NCI-H524 (cell line): ENCODE measurements around the gene AGAP5.

Experiments
- DNase-seq, 2 experiments: peaks; one replicate each; lab custom pipeline; 2025; lab: John Stamatoyannopoulos, UW

Gene AGAP5

DNA sequence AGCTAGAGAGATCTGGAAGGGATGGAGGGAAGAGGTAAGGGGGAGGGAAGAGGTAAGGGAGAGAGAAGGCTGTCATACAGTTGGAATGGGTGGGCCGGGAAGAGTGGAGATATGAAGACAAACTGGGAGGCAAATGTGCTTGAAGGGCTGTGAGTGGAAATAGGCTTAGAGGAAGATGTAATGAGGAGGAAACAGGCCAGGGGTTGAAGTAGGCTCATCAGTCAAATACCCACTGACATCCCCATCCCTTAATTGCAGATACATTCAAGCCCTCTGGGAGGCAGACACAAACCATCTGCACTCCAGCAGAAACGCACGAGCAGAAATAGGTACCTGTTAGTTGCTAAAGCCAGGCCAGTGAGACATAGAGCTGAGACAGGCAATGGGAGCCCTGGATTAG is 44.2 kb downstream of the AGAP5 start:
- DNase-seq = peak in 1 of 2 experiments; percentile 36

- no peak for DNase-seq
Measured at GRCh38 chr10:73653195-73653594, 44.7 kb downstream of the AGAP5 start.

GRCh38 chr10:73650537-73651331 is 47.2 kb downstream of the AGAP5 start:
- DNase-seq = no peak

DNA sequence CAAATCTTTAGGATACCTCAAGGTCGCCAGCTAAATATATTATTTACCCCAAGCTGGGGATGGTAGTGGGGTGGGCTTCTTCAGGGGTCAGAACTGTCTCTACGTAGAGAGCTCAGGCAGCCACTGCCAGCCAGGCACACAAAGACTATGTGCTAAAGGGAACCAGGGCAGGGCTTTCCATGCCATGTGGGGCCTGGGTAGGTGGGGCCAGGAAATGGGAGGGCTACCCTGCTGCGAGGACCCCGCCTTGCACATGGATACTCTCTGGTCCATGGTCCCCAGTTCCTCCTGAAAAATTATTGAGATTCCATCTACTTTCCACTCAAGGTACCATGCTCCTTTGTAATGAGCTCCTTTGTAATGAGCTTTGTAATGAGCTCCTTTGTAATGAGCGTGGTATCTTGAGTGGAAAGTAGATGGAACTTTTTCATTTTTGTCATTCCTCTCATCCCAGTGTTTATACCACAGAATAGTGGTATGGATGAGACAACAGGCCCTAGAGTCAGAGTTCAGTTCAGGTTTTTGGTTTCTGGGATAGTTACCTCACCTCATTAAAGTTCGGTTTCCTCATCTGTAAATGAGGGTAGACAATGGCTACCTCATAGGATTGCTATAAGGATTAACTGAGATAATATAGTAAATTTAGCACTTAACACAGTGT is 47.9 kb downstream of the AGAP5 start:
- DNase-seq = no peak

DNA sequence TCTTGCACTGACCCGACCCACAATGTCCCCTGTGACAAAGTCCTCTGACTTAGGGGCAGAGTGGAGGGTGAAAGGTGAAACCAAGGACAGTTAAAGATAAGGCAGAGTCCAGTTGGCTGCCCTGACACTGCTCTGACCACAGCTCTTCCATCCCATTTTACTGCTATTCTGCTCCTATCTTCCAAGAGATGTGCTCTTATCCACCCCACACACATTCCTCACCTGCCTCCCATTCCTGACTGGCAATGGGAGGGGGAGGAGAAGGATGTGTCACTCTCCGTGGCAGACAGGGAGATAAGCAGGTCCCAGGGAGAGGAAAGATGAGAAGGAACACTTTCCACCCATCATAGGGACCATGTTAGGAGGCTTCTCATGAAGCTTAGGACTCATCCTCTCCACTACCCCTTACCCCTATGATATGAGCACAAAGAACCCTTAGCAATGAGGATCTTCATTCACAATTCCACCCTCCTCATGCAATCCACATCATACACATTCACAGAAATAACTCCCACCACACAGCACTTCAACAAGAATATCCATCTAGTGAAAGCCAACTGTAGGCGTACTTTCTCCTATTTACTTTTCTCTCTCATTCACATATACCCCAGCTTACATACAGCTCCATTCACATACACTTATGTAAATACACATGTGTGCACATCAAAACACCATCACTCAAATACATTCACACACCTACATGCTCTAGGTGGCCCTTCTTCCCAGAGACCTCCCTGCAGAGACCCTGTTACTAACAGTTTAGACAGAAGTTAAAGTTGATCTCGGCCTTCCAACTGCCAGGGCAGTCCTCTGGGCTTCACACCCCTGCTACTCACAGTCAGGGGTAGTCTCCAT is 48.7 kb downstream of the AGAP5 start:
- DNase-seq = no peak

DNA sequence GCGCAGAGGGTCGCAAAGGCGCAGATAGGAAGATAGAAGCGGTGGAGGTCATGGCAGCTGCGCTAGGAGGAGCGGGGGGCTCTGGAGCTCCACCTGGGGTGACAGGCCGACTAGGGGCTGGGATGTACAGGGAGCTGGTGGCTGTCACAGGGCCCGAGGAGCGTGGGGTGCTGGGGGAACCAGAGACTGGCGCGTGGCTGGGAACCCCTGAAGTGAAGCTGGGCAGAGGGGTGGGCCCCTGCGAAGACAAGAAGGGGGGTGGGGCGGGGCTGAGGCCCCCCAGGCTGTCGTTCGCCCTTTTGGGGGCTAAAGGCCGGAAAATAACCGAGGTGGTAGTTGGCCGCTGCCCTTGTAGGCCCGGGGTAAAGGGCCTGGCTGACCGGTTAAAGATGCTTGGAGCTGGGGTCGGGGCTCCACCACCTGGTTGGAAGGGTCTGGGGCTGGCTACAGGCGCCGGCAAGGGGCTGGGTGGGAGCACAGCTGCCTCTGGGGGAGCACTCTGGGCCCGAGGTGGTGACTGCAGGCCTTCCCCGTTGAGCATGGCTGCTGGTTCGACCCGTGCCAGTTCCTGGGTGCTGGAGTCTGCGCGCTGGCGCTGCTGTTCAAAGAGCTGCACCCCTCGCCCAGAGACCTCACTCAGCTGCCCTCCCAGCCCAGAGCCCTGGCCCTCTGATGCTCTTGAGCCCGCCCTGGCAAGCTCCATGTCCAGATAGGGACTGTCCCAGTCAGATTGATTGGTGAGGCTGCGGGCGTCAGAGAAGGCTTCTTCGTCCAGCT is 49.8 kb downstream of the AGAP5 start:
- no peak for DNase-seq

GRCh38 chr10:73647211-73647874 is 50.6 kb downstream of the AGAP5 start:
- DNase-seq = peak; percentile 45 to 77

GRCh38 chr10:73646598-73647041 is 51.3 kb downstream of the AGAP5 start:
- no peak for DNase-seq

- no peak for DNase-seq
Measured at GRCh38 chr10:73645251-73645650, 52.7 kb downstream of the AGAP5 start.

DNA sequence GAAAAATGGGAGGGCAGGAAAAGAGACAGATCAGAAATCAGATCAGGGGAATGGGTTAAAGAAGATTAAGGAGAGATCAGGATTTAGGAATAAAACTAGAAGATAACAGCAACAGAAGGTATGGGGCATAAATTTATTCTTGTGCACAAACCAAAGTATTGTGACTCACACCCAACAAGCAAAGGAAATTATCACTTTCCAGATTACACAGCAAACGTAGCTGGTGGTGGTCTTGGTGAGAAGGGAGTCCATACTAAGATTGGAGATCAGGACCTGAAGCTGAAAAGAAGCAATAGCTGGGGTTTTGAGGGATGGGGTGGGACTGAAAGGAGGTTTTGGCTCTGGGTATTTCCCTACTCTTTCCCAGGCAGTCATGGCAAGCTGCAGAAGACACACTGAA is 53.1 kb downstream of the AGAP5 start:
- DNase-seq = no peak

DNA sequence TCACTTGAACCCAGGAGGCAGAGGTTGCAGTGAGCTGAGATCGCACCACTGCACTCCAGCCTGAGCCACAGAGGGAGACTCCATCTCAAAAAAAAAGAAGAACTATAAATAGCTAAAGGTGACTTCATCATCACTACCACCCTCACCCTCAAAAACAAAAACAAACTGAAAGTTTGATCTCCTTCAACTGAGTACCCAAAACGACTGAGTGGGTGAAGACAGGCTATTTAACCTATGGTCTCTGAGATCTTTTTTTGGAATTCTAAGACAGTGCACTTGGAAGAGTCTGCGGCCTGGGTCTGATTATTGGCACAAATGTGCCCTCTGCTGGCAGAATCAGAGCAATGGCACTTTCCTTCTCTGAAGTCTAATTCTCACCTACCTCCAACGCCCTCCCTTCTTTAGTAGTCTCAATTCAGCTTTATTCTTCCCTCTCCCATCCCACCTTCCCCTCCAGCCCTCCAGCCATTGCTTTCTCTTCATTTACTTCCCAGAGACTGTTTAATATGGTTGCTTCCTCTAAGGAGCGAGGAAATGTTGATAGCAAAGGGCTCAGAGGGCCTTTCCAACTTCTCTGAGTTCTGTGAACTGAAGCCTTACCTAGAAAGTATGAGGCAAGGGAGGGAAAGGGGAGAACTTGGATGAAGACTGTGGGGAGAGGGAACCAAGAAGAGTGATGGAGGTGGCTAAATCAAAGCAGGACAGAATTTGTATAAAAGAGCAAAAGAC is 53.7 kb downstream of the AGAP5 start:
- peak in 1 of 2 experiments; percentile 32 for DNase-seq

DNA sequence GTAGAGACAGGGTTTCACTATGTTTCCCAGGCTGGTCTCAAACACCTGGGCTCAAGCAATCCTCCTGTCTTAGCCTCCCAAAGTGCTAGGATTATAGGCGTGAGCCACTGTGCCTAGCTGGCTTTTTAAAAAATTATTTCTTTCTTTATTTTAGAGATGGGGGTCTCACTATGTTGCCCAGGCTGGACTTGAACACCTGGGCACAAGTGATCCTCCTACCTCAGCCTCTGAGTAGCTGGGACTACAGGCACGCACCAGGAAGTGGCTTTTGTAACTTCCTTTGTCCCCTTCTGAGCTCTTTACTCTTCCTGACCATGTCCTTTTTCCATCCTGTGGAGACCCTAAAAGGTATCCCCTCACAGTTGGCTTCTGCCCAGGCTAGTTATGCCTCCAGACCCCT is 54.5 kb downstream of the AGAP5 start:
- no peak for DNase-seq

- no peak for DNase-seq
Measured at GRCh38 chr10:73641328-73642060, 56.4 kb downstream of the AGAP5 start, which contains the start of gene MYOZ1. MYOZ1 (minus strand) TSS chr10:73641474; CDS start chr10:73640017, 1,457 bp downstream.

DNA sequence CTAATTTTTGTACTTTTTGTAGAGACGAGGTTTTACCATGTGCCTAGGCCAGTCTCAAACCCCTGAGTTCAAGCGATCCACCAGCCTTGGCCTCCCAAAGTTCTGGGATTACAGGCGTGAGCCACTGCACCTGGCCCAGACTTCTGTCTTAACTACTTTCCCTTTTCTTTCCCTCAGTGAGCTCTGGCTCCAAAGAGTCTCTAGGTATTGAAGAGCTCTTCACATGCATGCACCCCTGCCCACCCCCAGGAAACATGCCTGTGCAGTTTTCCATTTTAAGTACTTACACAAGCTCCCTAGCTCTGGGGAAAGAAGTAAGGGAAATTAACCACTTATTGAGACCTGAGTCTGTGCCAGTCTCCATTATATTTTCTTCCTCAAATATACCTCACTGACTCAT is 58.6 kb downstream of the AGAP5 start:
- no peak for DNase-seq

- DNase-seq = no peak
Measured at GRCh38 chr10:73635781-73636180, 62.1 kb downstream of the AGAP5 start.

DNA sequence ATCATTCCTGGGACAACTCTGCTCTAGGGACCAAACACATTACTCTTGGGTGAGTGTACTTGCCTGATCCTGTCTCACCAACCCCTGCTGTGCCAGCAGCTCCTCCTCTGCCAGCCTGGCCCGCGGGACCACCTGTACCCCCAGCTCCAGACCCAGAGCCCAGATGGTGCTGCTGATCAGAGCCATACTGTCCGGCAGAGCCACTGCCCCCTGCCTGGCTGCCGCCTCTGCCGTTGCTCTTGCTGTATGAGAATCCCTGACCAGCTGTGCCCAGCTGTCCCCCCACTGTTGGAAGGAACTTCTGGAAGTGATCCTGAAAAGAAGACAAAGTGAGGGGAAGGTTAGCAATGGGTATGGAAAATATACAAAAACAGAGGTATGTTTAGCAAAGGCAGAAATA is 63.5 kb downstream of the AGAP5 start:
- DNase-seq = peak in 1 of 2 experiments; percentile 3

DNA sequence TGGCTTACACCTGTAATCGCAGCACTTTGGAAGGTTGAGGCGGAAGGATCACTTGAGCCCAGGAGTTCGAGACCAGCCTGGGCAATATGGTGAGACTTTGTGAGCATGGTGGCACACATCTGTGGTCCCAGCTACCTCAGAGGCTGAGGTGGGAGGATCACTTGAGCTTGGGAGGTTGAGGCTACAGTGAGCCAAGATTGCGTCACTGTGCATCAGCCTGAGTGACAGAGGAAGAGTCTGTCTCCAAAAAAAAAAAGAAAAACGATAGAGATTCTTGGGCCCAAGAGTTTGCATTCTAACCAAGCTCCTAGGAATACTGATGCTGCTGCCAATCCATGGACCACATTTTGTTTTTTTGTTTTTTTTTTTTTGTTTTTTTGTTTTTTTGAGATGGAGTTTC is 68.7 kb downstream of the AGAP5 start:
- no peak for DNase-seq

- DNase-seq = no peak
Measured at GRCh38 chr10:73628405-73628804, 69.5 kb downstream of the AGAP5 start.

DNA sequence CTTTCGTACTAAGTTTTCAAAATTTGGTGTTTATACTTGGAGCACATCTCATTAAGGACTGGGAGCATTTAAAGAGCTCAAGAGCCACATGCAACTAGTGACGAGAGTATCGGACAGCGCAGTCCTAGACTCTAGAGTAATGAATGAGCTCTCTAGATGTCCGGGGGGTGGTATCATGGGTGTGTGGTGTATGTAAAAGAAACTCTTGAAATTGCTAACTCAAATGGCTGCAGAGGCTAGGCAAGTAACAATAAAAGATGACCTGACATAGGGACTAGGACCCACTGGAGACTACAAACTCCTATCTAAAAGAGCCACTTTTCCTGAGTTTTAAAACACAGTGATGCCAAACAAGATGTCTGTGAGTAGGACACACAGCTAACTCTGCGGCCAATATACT is 70.6 kb downstream of the AGAP5 start:
- DNase-seq = no peak
